Measurements from ENCODE around the gene FOXP1. TPM values are rescaled to one million over a fixed set of nuclear protein-coding genes. Genes with fewer than 3 reads are reported as not detected.
A peak's percentile ranks its signal among the peaks of the same experiment; 100 is the strongest.

FOXP1 gene
- total and polyA plus RNA-seq, 7 experiments from 2014 or later = 104 to 537 (median 444) TPM

- CTCF ChIA-PET = interaction anchor here (0.5 to 3.4 kb wide), 4 partner anchors 33 to 67 kb away, joined by 3 to 18 read pairs (median 3); no protein-coding TSS in a partner anchor
- intact Hi-C loops (cut with micrococcal nuclease) = loop anchor here in 1 of 2 donors (1.0 kb wide), 3 partner anchors 33 to 72 kb away; no protein-coding TSS in a partner anchor
- H3K27ac ChIP-seq (ENCODE audit: low read depth, low read length) = peak overlapping the region; percentile 89
- no peaks in the 10 kb centered on the region for H3K27me3 ChIP-seq (ENCODE audit: control insufficient read depth in 2 of 2, insufficient read depth in 2 of 2, low read length in 2 of 2)
- Mint-ChIP-seq H3K27ac (peak overlapping the region; percentile 86 to 100 (median 98)), H3K4me1 (peaks cover 40 to 89% (median 81%) of the 10 kb centered on the region in 7 donors), H3K36me3 (peaks cover 3 to 37% (median 18%) of the 10 kb centered on the region in 5 donors), H3K9me3 (peaks cover 0 to 12% (median 1%) of the 10 kb centered on the region in 11 donors), H3K4me3 (peak overlapping the region; percentile 77 to 98 (median 88)), H3K27me3 (peaks cover 0 to 3% (median 0%) of the 10 kb centered on the region in 5 donors)
- POLR2A ChIA-PET = interaction anchor here (0.8 to 5.2 kb wide), 15 partner anchors 10 to 423 kb away, joined by 3 to 182 read pairs (median 4); no protein-coding TSS in a partner anchor
- peaks cover 68 to 81% of the 10 kb centered on the region in 2 donors for H3K4me1 ChIP-seq (ENCODE audit: control insufficient read depth in 2 of 2, insufficient read depth in 2 of 2, low read length in 2 of 2)
- H3K4me3 ChIP-seq (ENCODE audit: low read length) = peak overlapping the region; percentile 29
- DNase-seq (no peak), ATAC-seq (no peak)
- H3K36me3 ChIP-seq (ENCODE audit: control insufficient read depth in 2 of 3, insufficient read depth in 3 of 3, low read length in 3 of 3) = no peaks in the 10 kb centered on the region
- no peaks in the 10 kb centered on the region for H3K9me3 ChIP-seq (ENCODE audit: control insufficient read depth in 2 of 3, low read length in 3 of 3)
Measured at GRCh38 chr3:71488882-71489281, 94.6 kb downstream of the FOXP1 start.

- Histone ChIP-seq H3K36me3 (ENCODE audit: control insufficient read depth in 2 of 3, insufficient read depth in 3 of 3, low read length in 3 of 3) (no peaks in the 10 kb centered on the region), H3K4me3 (ENCODE audit: low read length) (peak overlapping the region; percentile 1), H3K4me1 (ENCODE audit: control insufficient read depth in 2 of 2, insufficient read depth in 2 of 2, low read length in 2 of 2) (peaks cover 67 to 83% of the 10 kb centered on the region in 2 donors), H3K27me3 (ENCODE audit: control insufficient read depth in 2 of 2, insufficient read depth in 2 of 2, low read length in 2 of 2) (no peaks in the 10 kb centered on the region), H3K27ac (ENCODE audit: low read depth, low read length) (peak overlapping the region; percentile 89), H3K9me3 (ENCODE audit: control insufficient read depth in 2 of 3, low read length in 3 of 3) (no peaks in the 10 kb centered on the region)
- H3K4me3 Mint-ChIP-seq = peak overlapping the region; percentile 27 to 98 (median 80)
- peaks cover 40 to 91% (median 83%) of the 10 kb centered on the region in 7 donors for H3K4me1 Mint-ChIP-seq
- peaks cover 3 to 36% (median 18%) of the 10 kb centered on the region in 5 donors for H3K36me3 Mint-ChIP-seq
- intact Hi-C loops (cut with micrococcal nuclease) = no loop called here
- H3K27ac Mint-ChIP-seq = peak overlapping the region; percentile 71 to 100 (median 98)
- CTCF ChIA-PET = interaction anchor here (0.5 to 1.6 kb wide), 4 partner anchors 21 to 67 kb away, joined by 3 read pairs; no protein-coding TSS in a partner anchor
- peaks cover 0 to 3% (median 0%) of the 10 kb centered on the region in 5 donors for H3K27me3 Mint-ChIP-seq
- no peak for ATAC-seq
- peak in 1 of 9 donors; percentile 77 for DNase-seq
- POLR2A ChIA-PET = interaction anchor here (0.8 to 5.2 kb wide), 13 partner anchors 9 to 262 kb away, joined by 3 to 182 read pairs (median 4); no protein-coding TSS in a partner anchor
- H3K9me3 Mint-ChIP-seq = peaks cover 0 to 12% (median 1%) of the 10 kb centered on the region in 11 donors
Measured at GRCh38 chr3:71488391-71488809, 95.1 kb downstream of the FOXP1 start.

GRCh38 chr3:71487418-71487817, 96.1 kb downstream of the FOXP1 start:
- H3K27ac ChIP-seq (ENCODE audit: low read depth, low read length) = peak overlapping the region; percentile 89
- Mint-ChIP-seq H3K27me3 (peaks cover 0 to 3% (median 0%) of the 10 kb centered on the region in 5 donors), H3K36me3 (peaks cover 1 to 29% (median 16%) of the 10 kb centered on the region in 5 donors), H3K4me1 (peaks cover 44 to 94% (median 88%) of the 10 kb centered on the region in 7 donors), H3K4me3 (peak overlapping the region; percentile 70 to 98 (median 88)), H3K27ac (peak overlapping the region; percentile 79 to 100 (median 98)), H3K9me3 (peaks cover 0 to 10% (median under 1%) of the 10 kb centered on the region in 11 donors)
- ChIA-PET CTCF (interaction anchor here (0.8 kb wide), 1 partner anchor 22 kb away, joined by 3 read pairs; no protein-coding TSS in a partner anchor), POLR2A (interaction anchor here (1.0 to 5.2 kb wide), 5 partner anchors 8 to 183 kb away, joined by 6 to 182 read pairs (median 14); no protein-coding TSS in a partner anchor)
- ATAC-seq (no peak), DNase-seq (peak in 2 of 9 donors; percentile 23 to 32)
- H3K27me3 ChIP-seq (ENCODE audit: control insufficient read depth in 2 of 2, insufficient read depth in 2 of 2, low read length in 2 of 2) = no peaks in the 10 kb centered on the region
- H3K4me3 ChIP-seq (ENCODE audit: low read length) = peak overlapping the region; percentile 19
- H3K9me3 ChIP-seq (ENCODE audit: control insufficient read depth in 2 of 3, low read length in 3 of 3) = no peaks in the 10 kb centered on the region
- intact Hi-C loops (cut with micrococcal nuclease) = loop anchor here in 1 of 2 donors (1.0 kb wide), 1 partner anchor 25 kb away; no protein-coding TSS in a partner anchor
- peaks cover 66 to 93% of the 10 kb centered on the region in 2 donors for H3K4me1 ChIP-seq (ENCODE audit: control insufficient read depth in 2 of 2, insufficient read depth in 2 of 2, low read length in 2 of 2)
- H3K36me3 ChIP-seq (ENCODE audit: control insufficient read depth in 2 of 3, insufficient read depth in 3 of 3, low read length in 3 of 3) = no peaks in the 10 kb centered on the region

GRCh38 chr3:71486831-71487230, 96.7 kb downstream of the FOXP1 start:
- ChIA-PET POLR2A (interaction anchor here (0.8 to 2.4 kb wide), 16 partner anchors 9 to 423 kb away, joined by 3 to 23 read pairs (median 5); partner anchors contain the start of gene FOXP1), CTCF (interaction anchor here (0.7 to 1.2 kb wide), 5 partner anchors 9 to 46 kb away, joined by 3 to 5 read pairs (median 3); no protein-coding TSS in a partner anchor)
- Mint-ChIP-seq H3K4me1 (peaks cover 44 to 95% (median 87%) of the 10 kb centered on the region in 7 donors), H3K9me3 (peaks cover 0 to 10% (median 0%) of the 10 kb centered on the region in 11 donors), H3K4me3 (peak overlapping the region; percentile 70 to 98 (median 88)), H3K27me3 (peaks cover 0 to 3% (median 0%) of the 10 kb centered on the region in 5 donors), H3K27ac (peak overlapping the region; percentile 79 to 100 (median 98)), H3K36me3 (peaks cover 0 to 27% (median 12%) of the 10 kb centered on the region in 5 donors)
- H3K27me3 ChIP-seq (ENCODE audit: control insufficient read depth in 2 of 2, insufficient read depth in 2 of 2, low read length in 2 of 2) = no peaks in the 10 kb centered on the region
- H3K9me3 ChIP-seq (ENCODE audit: control insufficient read depth in 2 of 3, low read length in 3 of 3) = no peaks in the 10 kb centered on the region
- intact Hi-C loops (cut with micrococcal nuclease) = loop anchor here (1.0 kb wide), 2 partner anchors 25 to 39 kb away; no protein-coding TSS in a partner anchor
- ATAC-seq = peak; percentile 56
- peak overlapping the region; percentile 19 for H3K4me3 ChIP-seq (ENCODE audit: low read length)
- H3K36me3 ChIP-seq (ENCODE audit: control insufficient read depth in 2 of 3, insufficient read depth in 3 of 3, low read length in 3 of 3) = no peaks in the 10 kb centered on the region
- H3K4me1 ChIP-seq (ENCODE audit: control insufficient read depth in 2 of 2, insufficient read depth in 2 of 2, low read length in 2 of 2) = peaks cover 62 to 95% of the 10 kb centered on the region in 2 donors
- peak in 7 of 9 donors; percentile 48 to 68 (median 60) for DNase-seq
- peak overlapping the region; percentile 89 for H3K27ac ChIP-seq (ENCODE audit: low read depth, low read length)

- ChIA-PET CTCF (interaction anchor here (0.7 to 1.2 kb wide), 4 partner anchors 22 to 41 kb away, joined by 3 to 5 read pairs (median 3); no protein-coding TSS in a partner anchor), POLR2A (interaction anchor here (0.5 to 2.4 kb wide), 21 partner anchors 9 to 1276 kb away, joined by 3 to 23 read pairs (median 4); partner anchors contain the start of gene FOXP1)
- Mint-ChIP-seq H3K4me1 (peaks cover 50 to 96% (median 88%) of the 10 kb centered on the region in 7 donors), H3K27me3 (peaks cover 0 to 3% (median 0%) of the 10 kb centered on the region in 5 donors), H3K4me3 (peak overlapping the region; percentile 34 to 98 (median 78)), H3K9me3 (peaks cover 0 to 4% (median 0%) of the 10 kb centered on the region in 11 donors), H3K27ac (peak overlapping the region; percentile 26 to 100 (median 98)), H3K36me3 (peaks cover 0 to 20% (median 7%) of the 10 kb centered on the region in 5 donors)
- no peak for ATAC-seq
- no peaks in the 10 kb centered on the region for H3K9me3 ChIP-seq (ENCODE audit: control insufficient read depth in 2 of 3, low read length in 3 of 3)
- no peak overlapping the region for H3K4me3 ChIP-seq (ENCODE audit: low read length)
- H3K27me3 ChIP-seq (ENCODE audit: control insufficient read depth in 2 of 2, insufficient read depth in 2 of 2, low read length in 2 of 2) = no peaks in the 10 kb centered on the region
- intact Hi-C loops (cut with micrococcal nuclease) = loop anchor here (1.0 kb wide), 2 partner anchors 7 to 38 kb away; no protein-coding TSS in a partner anchor
- H3K36me3 ChIP-seq (ENCODE audit: control insufficient read depth in 2 of 3, insufficient read depth in 3 of 3, low read length in 3 of 3) = no peaks in the 10 kb centered on the region
- DNase-seq = peak in 3 of 9 donors; percentile 17 to 35 (median 29)
- peaks cover 56 to 94% of the 10 kb centered on the region in 2 donors for H3K4me1 ChIP-seq (ENCODE audit: control insufficient read depth in 2 of 2, insufficient read depth in 2 of 2, low read length in 2 of 2)
- peak overlapping the region; percentile 89 for H3K27ac ChIP-seq (ENCODE audit: low read depth, low read length)
Measured at GRCh38 chr3:71485896-71486295, 97.6 kb downstream of the FOXP1 start.

GRCh38 chr3:71484452-71484851, 99.1 kb downstream of the FOXP1 start:
- CTCF ChIA-PET = no interaction called here
- Histone ChIP-seq H3K27ac (ENCODE audit: low read depth, low read length) (peak overlapping the region; percentile 89), H3K4me1 (ENCODE audit: control insufficient read depth in 2 of 2, insufficient read depth in 2 of 2, low read length in 2 of 2) (peaks cover 42 to 93% of the 10 kb centered on the region in 2 donors), H3K4me3 (ENCODE audit: low read length) (no peak overlapping the region), H3K27me3 (ENCODE audit: control insufficient read depth in 2 of 2, insufficient read depth in 2 of 2, low read length in 2 of 2) (no peaks in the 10 kb centered on the region), H3K36me3 (ENCODE audit: control insufficient read depth in 2 of 3, insufficient read depth in 3 of 3, low read length in 3 of 3) (no peaks in the 10 kb centered on the region), H3K9me3 (ENCODE audit: control insufficient read depth in 2 of 3, low read length in 3 of 3) (no peaks in the 10 kb centered on the region)
- H3K9me3 Mint-ChIP-seq = no peaks in the 10 kb centered on the region
- peak overlapping the region in 8 of 9 donors; percentile 87 to 100 (median 98) for H3K27ac Mint-ChIP-seq
- H3K4me3 Mint-ChIP-seq = peak overlapping the region in 8 of 10 donors; percentile 16 to 98 (median 52)
- intact Hi-C loops (cut with micrococcal nuclease) = no loop called here
- POLR2A ChIA-PET = interaction anchor here (0.6 to 6.5 kb wide), 4 partner anchors 25 to 930 kb away, joined by 3 to 56 read pairs (median 4); no protein-coding TSS in a partner anchor
- peaks cover 53 to 98% (median 94%) of the 10 kb centered on the region in 7 donors for H3K4me1 Mint-ChIP-seq
- peaks cover 0 to 3% (median 0%) of the 10 kb centered on the region in 5 donors for H3K27me3 Mint-ChIP-seq
- no peak for DNase-seq
- no peak for ATAC-seq
- H3K36me3 Mint-ChIP-seq = peaks cover 0 to 17% (median 6%) of the 10 kb centered on the region in 5 donors

Measured in naive thymus-derived CD4-positive, alpha-beta T cell (primary cell).